B cell (primary cell): ENCODE results near the gene DGCR2. TPM values are rescaled to one million over a fixed set of nuclear protein-coding genes. Genes with fewer than 3 reads are reported as not detected.
"Not testable (repeated sequence)": the region's sequence is repeated elsewhere in the genome, so short reads cannot be mapped to it uniquely, and the experiment has no call there.

ENCODE experiments used
- ATAC-seq: fragments of 200-7000 bp; cut with Tn5 transposase; one replicate; pipeline ENCODE4 v1.10.0; 2021; ENCODE audit warnings: low read depth, mild to moderate bottlenecking, moderate number of reproducible peaks, moderate library complexity
- CTCF ChIA-PET: fragments of 350-600 bp; sonication (Branson Sonifier 250); formaldehyde crosslinking; loops from one replicate; lab custom pipeline; 2021; ENCODE audit warnings: antibody characterized with exemption, inconsistent platforms; lab: Charles Lee
- POLR2A ChIA-PET: fragments of 350-600 bp; sonication (Branson Sonifier 250); formaldehyde crosslinking; loops from one replicate; lab custom pipeline; 2021; ENCODE audit warnings: antibody characterized with exemption; lab: Charles Lee
- DNase-seq: peaks from one replicate; pipeline ENCODE4 v3.0.0; 2013
- H2AFZ ChIP-seq: 2 replicates; pipeline ENCODE4 v1.6.1; 2012; ENCODE audit warnings: mild to moderate bottlenecking, low read depth, low read length; ENCODE audit not compliant: insufficient read depth, poor library complexity, severe bottlenecking
- H3K27ac ChIP-seq, 2 donors: 1 replicate in 1 of 2; 2 replicates in 1 of 2; pipeline ENCODE4 v1.5.1; 2012 to 2013; ENCODE audit warnings: low read length in 2 of 2, mild to moderate bottlenecking in 2 of 2, moderate library complexity in 1 of 2
- H3K27me3 ChIP-seq, 4 experiments: fragments of 200-600 bp in 1 of 4; sonication (generic) in 1 of 4; replicated peaks in 1 of 4; 1 replicate in 2 of 4; 2 replicates in 2 of 4; pipeline versions ENCODE4 v1.6.1 to v1.7.0; 2013 to 2016; ENCODE audit warnings: low read length in 3 of 4, mild to moderate bottlenecking in 2 of 4, mixed read lengths in 1 of 4, moderate library complexity in 1 of 4; ENCODE audit not compliant: insufficient read depth in 4 of 4, control insufficient read depth in 3 of 4; ENCODE audit errors: control extremely low read depth in 1 of 4
- H3K36me3 ChIP-seq, 2 experiments: replicated peaks in 1 of 2; 1 replicate in 1 of 2; 2 replicates in 1 of 2; pipeline versions ENCODE4 v1.6.1 to v1.7.1; 2013; ENCODE audit warnings: low read length in 1 of 2; ENCODE audit not compliant: insufficient read depth in 2 of 2, control insufficient read depth in 1 of 2; ENCODE audit errors: control extremely low read depth in 1 of 2, extremely low read depth in 1 of 2
- H3K4me1 ChIP-seq, 2 donors: fragments of 200-600 bp in 1 of 2; sonication (generic) in 1 of 2; 1 replicate in 1 of 2; 2 replicates in 1 of 2; pipeline versions ENCODE4 v1.5.1 to v1.6.1; 2013 to 2017; ENCODE audit warnings: low read length in 2 of 2; ENCODE audit not compliant: control insufficient read depth in 2 of 2, insufficient read depth in 2 of 2
- H3K4me2 ChIP-seq: replicated peaks from 2 replicates; pipeline ENCODE3; 2012; ENCODE audit warnings: mild to moderate bottlenecking, low read depth, low read length; ENCODE audit not compliant: poor library complexity, severe bottlenecking
- H3K4me3 ChIP-seq, 5 experiments: fragments of 200-600 bp in 1 of 5; sonication (generic) in 1 of 5; 1 replicate in 3 of 5; 2 replicates in 2 of 5; pipeline versions ENCODE4 v1.5.1 to v1.7.0; 2011 to 2016; ENCODE audit warnings: low read length in 4 of 5, mild to moderate bottlenecking in 4 of 5, low read depth in 2 of 5, control low read depth in 1 of 5, moderate library complexity in 1 of 5; ENCODE audit not compliant: insufficient read depth in 1 of 5; ENCODE audit errors: control extremely low read depth in 1 of 5, extremely low read depth in 1 of 5
- H3K79me2 ChIP-seq: fragments of 200-600 bp; sonication (generic); one replicate; pipeline ENCODE4 v1.6.0; 2016; ENCODE audit warnings: low read length; ENCODE audit not compliant: control insufficient read depth, insufficient read depth
- H3K9ac ChIP-seq: fragments of 200-600 bp; sonication (generic); 2 replicates; pipeline ENCODE4 v1.6.1; 2017; ENCODE audit warnings: mild to moderate bottlenecking, low read length, moderate library complexity
- H3K9me3 ChIP-seq, 3 donors: one replicate each; pipeline versions ENCODE4 v1.6.1 to v1.7.1; 2013; ENCODE audit warnings: low read length in 2 of 3; ENCODE audit not compliant: control insufficient read depth in 2 of 3, insufficient read depth in 1 of 3; ENCODE audit errors: control extremely low read depth in 1 of 3
- H4K20me1 ChIP-seq: 2 replicates; pipeline ENCODE4 v1.6.0; 2012; ENCODE audit warnings: mild to moderate bottlenecking, low read length; ENCODE audit not compliant: insufficient read depth, control insufficient read depth, poor library complexity, severe bottlenecking
- H3K27ac Mint-ChIP-seq: one replicate; pipeline ENCODE4 v1.8.0; 2021; ENCODE audit warnings: mixed read lengths
- H3K27me3 Mint-ChIP-seq: one replicate; pipeline ENCODE4 v1.8.0; 2021; ENCODE audit warnings: mixed read lengths
- H3K4me1 Mint-ChIP-seq: one replicate; pipeline ENCODE4 v1.8.0; 2021; ENCODE audit warnings: mixed read lengths
- H3K4me3 Mint-ChIP-seq: one replicate; pipeline ENCODE4 v1.8.0; 2021; ENCODE audit warnings: mixed read lengths
- H3K9me3 Mint-ChIP-seq: one replicate; pipeline ENCODE4 v1.8.0; 2022; ENCODE audit warnings: mixed read lengths; ENCODE audit not compliant: insufficient read depth
- WGBS: methylation state at CpG from one replicate; pipeline ENCODE4 v1.1.5; 2013; ENCODE audit warnings: missing lambda C conversion rate; ENCODE audit not compliant: insufficient coverage; 5-methylcytosine and 5-hydroxymethylcytosine counted together
- intact Hi-C: fragments of 100-400 bp; cut with micrococcal nuclease; formaldehyde crosslinking; loops from one replicate; pipeline ENCODE4 v1.10.0; 2022
- polyA plus RNA-seq: library from polyadenylated mRNA; depleted of rRNA; stranded (reverse); fragments of >200 nt; gene quantifications from 2 replicates; pipeline ENCODE4 v1.2.3, GENCODE V29; 2012
- total RNA-seq, 2 donors: library from RNA; stranded (reverse); fragments of 120-200 nt in 1 of 2; gene quantifications; 1 replicate in 1 of 2; 2 replicates in 1 of 2; pipeline versions ENCODE4 v1.2.3 to v1.2.4, GENCODE V29; 2013 to 2022

DGCR2 gene
- total and polyA plus RNA-seq, 2 donors (not counting 1 experiment from before 2014, with no cell fraction given), result 28.8 to 49.5 TPM

DNA sequence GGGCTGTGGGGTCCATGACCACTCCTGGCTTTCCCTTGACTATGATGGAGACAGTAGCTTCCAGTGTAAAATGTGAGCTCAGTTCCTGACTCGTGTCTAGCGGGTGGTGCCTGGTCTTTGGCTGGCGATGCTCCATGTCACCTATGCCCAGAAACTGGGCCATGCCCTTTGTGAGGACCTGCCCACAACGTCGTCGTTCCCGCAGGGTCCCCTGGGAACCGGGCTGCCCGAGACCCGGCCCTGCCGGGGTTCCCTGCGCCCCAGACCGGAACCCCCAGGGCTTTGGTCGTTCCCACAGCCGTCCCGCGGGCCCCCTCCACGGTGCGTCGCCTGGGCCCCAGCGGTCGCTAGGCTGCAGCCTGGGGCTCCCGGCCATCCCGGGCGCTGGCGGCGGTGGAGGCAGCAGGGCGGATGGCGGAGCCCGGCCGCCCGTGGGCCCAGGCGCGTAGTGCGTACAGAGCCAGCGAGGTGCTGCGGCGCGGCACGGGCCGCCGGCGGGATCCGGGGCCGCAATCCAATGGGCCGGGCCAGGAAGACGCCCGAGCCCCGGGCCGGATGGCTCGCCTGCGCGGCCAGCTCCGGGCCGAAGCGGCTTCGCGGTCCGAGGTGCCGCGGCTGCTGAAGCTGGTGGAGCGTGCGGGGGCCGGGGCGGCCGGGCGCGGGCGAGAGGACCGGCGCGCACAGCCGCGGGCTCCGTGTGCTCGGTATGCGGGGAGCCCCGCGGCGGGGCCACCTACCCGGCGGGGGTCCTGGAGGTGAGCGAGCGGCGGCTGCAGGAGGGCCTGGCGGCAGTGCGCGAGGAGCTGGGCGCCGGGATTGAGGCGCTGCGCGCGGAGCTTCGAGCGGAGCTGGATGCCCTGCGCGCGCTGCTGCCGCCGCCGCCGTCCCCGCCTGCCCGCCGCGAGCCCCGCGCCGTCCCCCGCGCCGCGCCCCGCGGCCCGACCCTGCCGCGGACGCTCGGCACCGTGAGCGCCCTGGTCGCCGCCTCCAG is 92.8 kb downstream of the DGCR2 start:
- H3K9me3 Mint-ChIP-seq, H3K9me3 ChIP-seq, H3K4me1 Mint-ChIP-seq, H3K4me1 ChIP-seq, POLR2A ChIA-PET, H4K20me1 ChIP-seq, CTCF ChIA-PET, H3K4me3 ChIP-seq, H3K36me3 ChIP-seq, H3K9ac ChIP-seq, H3K79me2 ChIP-seq, H3K4me2 ChIP-seq, H3K27ac ChIP-seq, H3K4me3 Mint-ChIP-seq, H2AFZ ChIP-seq, intact Hi-C loops, H3K27ac Mint-ChIP-seq, DNase-seq: not testable (repeated sequence)
- H3K27me3 ChIP-seq, result peaks cover 0 to 19% (median 0%) of the 10 kb centered on the region in 4 experiments
- ATAC-seq, result peak; percentile 17
- WGBS, result 6% methylated on average over 81 of the region's 125 CpGs
- peaks cover 15% of the 10 kb centered on the region for H3K27me3 Mint-ChIP-seq

DNA sequence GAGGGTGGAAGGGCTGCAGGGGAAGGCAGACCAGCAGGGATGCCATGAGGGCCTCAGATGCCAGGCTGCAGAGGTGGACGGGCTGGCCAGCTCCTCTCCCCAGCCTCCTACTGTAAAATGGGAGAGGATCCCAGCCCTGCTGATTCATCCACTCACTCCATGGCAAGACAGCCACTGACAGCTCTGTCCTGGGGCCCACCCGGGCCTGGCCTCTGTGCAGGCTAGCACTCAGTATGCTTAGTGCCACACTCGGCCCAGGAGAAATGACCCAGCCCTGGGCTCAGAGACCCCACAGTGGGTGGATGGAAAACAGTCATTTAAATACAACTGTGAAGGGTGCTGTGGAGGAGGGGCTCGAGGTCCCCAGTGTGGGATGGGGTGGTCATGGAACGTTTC is 94.2 kb downstream of the DGCR2 start:
- peaks cover 15% of the 10 kb centered on the region for H3K27me3 Mint-ChIP-seq
- H3K9me3 ChIP-seq, H3K27ac ChIP-seq, H3K79me2 ChIP-seq, POLR2A ChIA-PET, H3K4me2 ChIP-seq, DNase-seq, H4K20me1 ChIP-seq, CTCF ChIA-PET, intact Hi-C loops, H3K9me3 Mint-ChIP-seq, ATAC-seq, H2AFZ ChIP-seq, H3K27ac Mint-ChIP-seq, H3K36me3 ChIP-seq, H3K4me3 ChIP-seq, H3K4me3 Mint-ChIP-seq, H3K4me1 Mint-ChIP-seq, H3K9ac ChIP-seq, H3K4me1 ChIP-seq: not testable (repeated sequence)
- H3K27me3 ChIP-seq, result peaks cover 0 to 19% (median 0%) of the 10 kb centered on the region in 4 experiments
- WGBS, result 72% methylated on average over 3 of the region's 5 CpGs

DNA sequence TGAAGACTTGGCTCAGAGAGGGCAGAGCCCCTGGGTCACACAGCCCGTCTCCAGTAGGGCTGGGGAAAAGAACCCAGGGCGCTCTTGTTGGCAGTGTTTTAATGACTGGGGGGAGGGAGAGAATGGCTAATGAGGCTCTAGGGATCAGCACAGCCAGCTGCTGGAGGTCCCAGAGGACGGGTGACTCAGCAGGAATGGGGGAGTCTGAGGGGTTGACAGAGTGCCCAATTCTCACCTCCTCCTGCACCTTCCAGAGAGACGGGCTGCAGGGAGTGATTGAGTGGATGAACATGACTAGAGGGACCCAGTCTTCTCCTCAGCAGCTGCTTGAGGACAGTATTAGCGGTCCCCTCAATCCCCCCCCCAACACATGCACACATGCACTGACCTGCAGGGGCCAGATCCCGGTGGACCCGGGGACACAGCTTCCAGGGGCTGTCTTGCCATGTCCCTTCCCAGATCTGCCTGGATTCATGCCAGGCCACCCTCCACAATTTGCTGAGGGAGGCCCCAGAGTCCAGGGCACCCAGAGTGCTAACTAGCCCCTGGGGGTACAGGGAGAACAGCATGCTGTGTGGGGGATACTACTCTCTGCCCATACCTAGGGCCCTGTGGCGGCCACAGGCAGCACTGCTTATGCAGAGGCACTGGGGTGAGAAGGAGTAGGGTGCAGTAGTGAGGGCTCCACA is 94.7 kb downstream of the DGCR2 start:
- POLR2A ChIA-PET, H3K4me3 Mint-ChIP-seq, H3K4me2 ChIP-seq, H3K9me3 ChIP-seq, H4K20me1 ChIP-seq, H3K4me3 ChIP-seq, H3K79me2 ChIP-seq, ATAC-seq, H3K36me3 ChIP-seq, H2AFZ ChIP-seq, H3K4me1 ChIP-seq, H3K27ac ChIP-seq, intact Hi-C loops, H3K9me3 Mint-ChIP-seq, H3K4me1 Mint-ChIP-seq, H3K27ac Mint-ChIP-seq, DNase-seq, CTCF ChIA-PET, H3K9ac ChIP-seq: not testable (repeated sequence)
- peaks cover 0 to 19% (median 0%) of the 10 kb centered on the region in 4 experiments for H3K27me3 ChIP-seq
- WGBS, result 87% methylated on average over 3 of the region's 8 CpGs
- H3K27me3 Mint-ChIP-seq, result peaks cover 19% of the 10 kb centered on the region
